ENCODE measurements around the gene SYT9. TPM values are rescaled to one million over a fixed set of nuclear protein-coding genes. Genes with fewer than 3 reads are reported as not detected.

SYT9 gene
- total and polyA plus RNA-seq, 2 donors (not counting 1 experiment from before 2014, with no cell fraction given): not detected

DNA sequence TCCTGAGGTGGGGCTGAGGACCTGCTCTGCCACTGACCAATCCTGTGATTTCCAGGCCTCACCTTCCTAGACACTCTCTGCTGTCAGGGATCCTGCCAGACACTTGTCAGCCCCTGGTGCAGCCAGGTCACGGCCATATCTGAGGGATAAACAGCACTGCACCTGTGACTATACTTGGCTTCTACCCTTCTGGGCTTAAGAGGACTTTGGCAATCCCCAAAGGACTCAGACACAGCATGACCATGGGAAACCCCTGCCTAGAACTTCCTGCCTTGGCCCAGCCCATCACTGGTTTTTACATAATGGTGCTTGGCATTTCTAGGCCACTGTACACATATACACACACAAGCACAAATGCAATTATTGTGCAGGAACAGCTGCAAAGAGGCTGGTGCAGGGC, 222.0 kb downstream of the SYT9 start:
- intact Hi-C loops (cut with micrococcal nuclease): loop anchor here (1.0 to 2.0 kb wide), 3 partner anchors 23 to 47 kb away; partner anchors contain the start of gene PPFIBP2
- Histone ChIP-seq H3K79me2 (ENCODE audit: control insufficient read depth, insufficient read depth, low read length) (no peaks in the 10 kb centered on the region), H3K9me3 (ENCODE audit: control extremely low read depth in 1 of 3, control insufficient read depth in 2 of 3, insufficient read depth in 1 of 3, low read length in 2 of 3) (no peaks in the 10 kb centered on the region), H3K36me3 (replicated peaks in 1 of 2; ENCODE audit: control extremely low read depth in 1 of 2, control insufficient read depth in 1 of 2, extremely low read depth in 1 of 2, insufficient read depth in 2 of 2, low read length in 1 of 2) (no peaks in the 10 kb centered on the region), H3K27ac (ENCODE audit: low read length in 2 of 2) (peak overlapping the region; percentile 25 to 76), H3K4me3 (ENCODE audit: control extremely low read depth in 1 of 5, extremely low read depth in 1 of 5, insufficient read depth in 1 of 5, low read depth in 2 of 5, low read length in 4 of 5) (no peak overlapping the region), H3K27me3 (replicated peaks in 1 of 4; ENCODE audit: control extremely low read depth in 1 of 4, control insufficient read depth in 3 of 4, insufficient read depth in 4 of 4, low read length in 3 of 4) (no peaks in the 10 kb centered on the region), H3K4me1 (ENCODE audit: control insufficient read depth in 2 of 2, insufficient read depth in 2 of 2, low read length in 2 of 2) (peaks cover 28 to 30% of the 10 kb centered on the region in 2 donors), H3K9ac (ENCODE audit: low read length) (peak overlapping the region; percentile 36), H2AFZ (ENCODE audit: insufficient read depth, low read depth, low read length, poor library complexity, severe bottlenecking) (no peak overlapping the region), H3K4me2 (replicated peaks; ENCODE audit: low read depth, low read length, poor library complexity, severe bottlenecking) (peak overlapping the region; percentile 61), H4K20me1 (ENCODE audit: control insufficient read depth, insufficient read depth, low read length, poor library complexity, severe bottlenecking) (no peaks in the 10 kb centered on the region)
- Mint-ChIP-seq H3K9me3 (ENCODE audit: insufficient read depth) (no peaks in the 10 kb centered on the region), H3K27ac (peak overlapping the region; percentile 85), H3K27me3 (no peaks in the 10 kb centered on the region), H3K4me3 (peak overlapping the region; percentile 51), H3K4me1 (peaks cover 36% of the 10 kb centered on the region)
- ChIA-PET POLR2A (no interaction called here), CTCF (interaction anchor here (0.6 to 3.6 kb wide), 4 partner anchors 31 to 221 kb away, joined by 3 to 13 read pairs (median 4); no protein-coding TSS in a partner anchor)
- TF ChIP-seq, protein P1, sequence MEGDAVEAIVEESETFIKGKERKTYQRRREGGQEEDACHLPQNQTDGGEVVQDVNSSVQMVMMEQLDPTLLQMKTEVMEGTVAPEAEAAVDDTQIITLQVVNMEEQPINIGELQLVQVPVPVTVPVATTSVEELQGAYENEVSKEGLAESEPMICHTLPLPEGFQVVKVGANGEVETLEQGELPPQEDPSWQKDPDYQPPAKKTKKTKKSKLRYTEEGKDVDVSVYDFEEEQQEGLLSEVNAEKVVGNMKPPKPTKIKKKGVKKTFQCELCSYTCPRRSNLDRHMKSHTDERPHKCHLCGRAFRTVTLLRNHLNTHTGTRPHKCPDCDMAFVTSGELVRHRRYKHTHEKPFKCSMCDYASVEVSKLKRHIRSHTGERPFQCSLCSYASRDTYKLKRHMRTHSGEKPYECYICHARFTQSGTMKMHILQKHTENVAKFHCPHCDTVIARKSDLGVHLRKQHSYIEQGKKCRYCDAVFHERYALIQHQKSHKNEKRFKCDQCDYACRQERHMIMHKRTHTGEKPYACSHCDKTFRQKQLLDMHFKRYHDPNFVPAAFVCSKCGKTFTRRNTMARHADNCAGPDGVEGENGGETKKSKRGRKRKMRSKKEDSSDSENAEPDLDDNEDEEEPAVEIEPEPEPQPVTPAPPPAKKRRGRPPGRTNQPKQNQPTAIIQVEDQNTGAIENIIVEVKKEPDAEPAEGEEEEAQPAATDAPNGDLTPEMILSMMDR (IDR thresholded peaks at IDR 0.05): no peak
- no peak for TF ChIP-seq EZH2 (IDR thresholded peaks at IDR 0.05; ENCODE audit: borderline replicate concordance, insufficient read depth, low read depth, low read length, poor library complexity, severe bottlenecking)
- DNase-seq (peak; percentile 76), ATAC-seq (ENCODE audit: low read depth) (peak; percentile 98)
- 0% methylated on average over 1 of the region's 1 CpG for WGBS (ENCODE audit: insufficient coverage)

DNA sequence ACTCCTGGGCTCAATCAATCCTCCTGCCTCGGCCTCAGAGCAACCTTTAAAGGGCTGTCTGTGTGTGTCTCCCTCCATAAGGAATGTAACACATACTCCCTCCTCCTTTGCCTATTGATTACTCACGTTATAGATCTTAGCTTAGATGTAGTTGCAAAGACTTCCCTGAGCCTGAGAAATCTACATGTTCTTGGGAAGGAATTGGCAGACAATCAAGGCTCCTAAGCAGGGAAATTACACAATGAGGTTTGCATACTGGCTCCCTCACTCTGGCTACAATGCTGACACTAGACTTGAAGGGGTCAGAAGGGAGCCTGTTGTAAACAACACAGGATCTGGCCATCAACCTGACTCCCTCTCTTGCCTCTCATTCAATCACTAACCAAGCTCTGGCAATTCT, 228.4 kb downstream of the SYT9 start:
- H2AFZ ChIP-seq (ENCODE audit: insufficient read depth, low read depth, low read length, poor library complexity, severe bottlenecking): no peak overlapping the region
- ATAC-seq (ENCODE audit: low read depth) (no peak), DNase-seq (no peak)
- peaks cover 0 to 3% (median 0%) of the 10 kb centered on the region in 3 donors for H3K9me3 ChIP-seq (ENCODE audit: control extremely low read depth in 1 of 3, control insufficient read depth in 2 of 3, insufficient read depth in 1 of 3, low read length in 2 of 3)
- no peaks in the 10 kb centered on the region for H3K79me2 ChIP-seq (ENCODE audit: control insufficient read depth, insufficient read depth, low read length)
- H3K9ac ChIP-seq (ENCODE audit: low read length): no peak overlapping the region
- ChIA-PET POLR2A (no interaction called here), CTCF (no interaction called here)
- no peaks in the 10 kb centered on the region for H3K27me3 Mint-ChIP-seq
- no peak overlapping the region for H3K4me3 ChIP-seq (ENCODE audit: control extremely low read depth in 1 of 5, extremely low read depth in 1 of 5, insufficient read depth in 1 of 5, low read depth in 2 of 5, low read length in 4 of 5)
- H3K9me3 Mint-ChIP-seq (ENCODE audit: insufficient read depth): no peaks in the 10 kb centered on the region
- peaks cover 12% of the 10 kb centered on the region for H3K4me1 Mint-ChIP-seq
- H3K27me3 ChIP-seq (replicated peaks in 1 of 4; ENCODE audit: control extremely low read depth in 1 of 4, control insufficient read depth in 3 of 4, insufficient read depth in 4 of 4, low read length in 3 of 4): no peaks in the 10 kb centered on the region
- H3K4me1 ChIP-seq (ENCODE audit: control insufficient read depth in 2 of 2, insufficient read depth in 2 of 2, low read length in 2 of 2): peaks cover 5 to 8% of the 10 kb centered on the region in 2 donors
- intact Hi-C loops (cut with micrococcal nuclease): no loop called here
- H3K36me3 ChIP-seq (replicated peaks in 1 of 2; ENCODE audit: control extremely low read depth in 1 of 2, control insufficient read depth in 1 of 2, extremely low read depth in 1 of 2, insufficient read depth in 2 of 2, low read length in 1 of 2): no peaks in the 10 kb centered on the region
- H4K20me1 ChIP-seq (ENCODE audit: control insufficient read depth, insufficient read depth, low read length, poor library complexity, severe bottlenecking): no peaks in the 10 kb centered on the region
- no peak overlapping the region for H3K4me3 Mint-ChIP-seq
- 100% methylated on average over 1 of the region's 2 CpGs for WGBS (ENCODE audit: insufficient coverage)
- TF ChIP-seq EZH2 (IDR thresholded peaks at IDR 0.05; ENCODE audit: borderline replicate concordance, insufficient read depth, low read depth, low read length, poor library complexity, severe bottlenecking): no peak
- TF ChIP-seq, protein P1 (IDR thresholded peaks at IDR 0.05): no peak
- no peak overlapping the region for H3K4me2 ChIP-seq (replicated peaks; ENCODE audit: low read depth, low read length, poor library complexity, severe bottlenecking)
- H3K27ac ChIP-seq (ENCODE audit: low read length in 2 of 2): no peak overlapping the region
- H3K27ac Mint-ChIP-seq: no peak overlapping the region

Data from B cell (primary cell).